Body of pancreas (tissue), 4 donors: ENCODE measurements around the gene CTSC. TPM values are rescaled to one million over a fixed set of nuclear protein-coding genes. Genes with fewer than 3 reads are reported as not detected.
"Not testable (repeated sequence)": the region's sequence is repeated elsewhere in the genome, so short reads cannot be mapped to it uniquely, and the experiment has no call there.

Experiments
- ATAC-seq: fragments of 150-250 bp; one replicate; pipeline ENCODE4 v1.9.1; 2016
- DNase-seq, 4 donors: peaks; one replicate each; pipeline ENCODE4 v3.0.0-alpha.2; 2019
- H3K27ac ChIP-seq, 4 donors: fragments of 200-600 bp; sonication (generic); 1 replicate in 3 of 4; 2 replicates in 1 of 4; pipeline versions ENCODE4 v1.5.1 to v1.6.1; 2016 to 2019; ENCODE audit warnings: mild to moderate bottlenecking in 1 of 4, mixed read lengths in 1 of 4, moderate library complexity in 1 of 4
- H3K27me3 ChIP-seq, 2 donors: fragments of 200-600 bp; sonication (generic); one replicate each; pipeline ENCODE4 v1.6.0; 2016; ENCODE audit warnings: mild to moderate bottlenecking in 1 of 2
- H3K36me3 ChIP-seq, 2 donors: fragments of 200-600 bp; sonication (generic); replicated peaks in 1 of 2; 2 replicates each; pipeline ENCODE4 v1.5.1; 2016; ENCODE audit warnings: low read depth in 2 of 2; ENCODE audit not compliant: insufficient read depth in 1 of 2
- H3K4me1 ChIP-seq: fragments of 200-600 bp; sonication (generic); one replicate; pipeline ENCODE4 v1.6.0; 2016
- H3K4me3 ChIP-seq, 2 donors: fragments of 200-600 bp; sonication (generic); 1 replicate in 1 of 2; 2 replicates in 1 of 2; pipeline ENCODE4 v1.5.1; 2016 to 2019
- H3K9me3 ChIP-seq, 3 donors: fragments of 200-600 bp; sonication (generic); 1 replicate in 2 of 3; 2 replicates in 1 of 3; pipeline ENCODE4 v1.5.1; 2016
- CTCF ChIP-seq, 7 experiments: fragments of 450-650 bp in 4 of 7; fragments of 200-600 bp in 3 of 7; sonication (generic) in 3 of 7; IDR thresholded peaks; one replicate each; pipeline ENCODE4 v1.5.1; 2016 to 2019; ENCODE audit warnings: antibody characterized with exemption in 7 of 7
- POLR2A ChIP-seq, 3 donors: fragments of 450-650 bp; IDR thresholded peaks; one replicate each; pipeline ENCODE4 v1.6.1; 2016; ENCODE audit warnings: antibody characterized with exemption in 3 of 3, mild to moderate bottlenecking in 2 of 3
- WGBS, 2 donors: methylation state at CpG; one replicate each; pipeline ENCODE4 v1.1.5; 2017; 5-methylcytosine and 5-hydroxymethylcytosine counted together
- intact Hi-C: fragments of 100-400 bp; cut with DNase I; formaldehyde crosslinking; loops from one replicate; pipeline ENCODE4 v1.15.1; 2023
- total RNA-seq, 2 donors: library from RNA; depleted of rRNA; stranded (reverse); fragments of >200 nt; gene quantifications; one replicate each; pipeline ENCODE4 v1.1.0, GENCODE V29; 2016

Gene CTSC
- total RNA-seq, 2 donors from 2014 or later = 23.4 to 37.6 TPM

DNA sequence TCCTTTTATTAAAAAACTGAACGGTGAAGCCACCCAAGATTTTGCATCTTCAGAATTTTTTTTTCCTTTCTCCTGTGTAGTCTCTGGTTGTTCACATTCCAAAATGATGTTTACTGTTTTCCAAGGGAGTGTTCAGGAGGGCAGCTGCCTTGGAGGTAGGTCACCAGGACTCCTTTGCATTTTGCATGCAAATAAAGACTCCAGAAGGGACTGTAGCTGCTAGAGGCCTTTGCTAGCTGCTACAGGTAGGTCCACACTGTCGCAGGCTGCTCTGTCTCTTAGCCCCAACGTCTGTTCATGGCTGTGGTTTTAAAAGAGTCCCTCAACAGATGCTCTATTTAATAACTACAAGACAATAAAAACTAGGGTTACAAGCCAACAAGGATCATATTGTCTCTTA lies 11.4 kb downstream of the CTSC start:
- Histone ChIP-seq H3K27ac (no peak overlapping the region), H3K4me3 (no peak overlapping the region), H3K36me3 (no peaks in the 10 kb centered on the region), H3K4me1 (no peaks in the 10 kb centered on the region), H3K27me3 (no peaks in the 10 kb centered on the region), H3K9me3 (no peaks in the 10 kb centered on the region)
- 83 to 84% methylated on average over 3 of the region's 3 CpGs for WGBS, 2 donors
- DNase-seq (no peak), ATAC-seq (no peak)
- TF ChIP-seq POLR2A (IDR thresholded peaks at IDR 0.05) = no peak
- TF ChIP-seq CTCF (IDR thresholded peaks at IDR 0.05) = no peak
- intact Hi-C loops = no loop called here

GRCh38 chr11:88324562-88325345 lies 12.8 kb downstream of the CTSC start:
- intact Hi-C loops = no loop called here
- TF ChIP-seq CTCF (IDR thresholded peaks at IDR 0.05) (no peak), POLR2A (IDR thresholded peaks at IDR 0.05) (no peak)

DNA sequence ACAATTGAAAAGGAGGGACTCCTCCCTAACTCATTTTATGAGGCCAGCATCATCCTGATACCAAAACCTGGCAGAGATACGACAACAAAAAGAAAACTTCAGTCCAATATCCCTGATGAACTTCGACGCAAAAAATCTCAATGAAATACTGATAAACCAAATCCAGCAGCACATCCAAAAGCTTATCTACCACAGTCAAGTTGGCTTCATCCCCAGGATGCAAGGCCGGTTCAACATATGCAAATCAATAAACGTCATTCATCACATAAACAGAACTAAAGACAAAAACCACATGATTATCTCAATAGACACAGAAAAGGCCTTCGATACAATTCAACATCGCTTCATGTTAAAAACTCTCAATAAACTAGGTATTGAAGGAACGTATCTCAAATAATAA lies 14.7 kb downstream of the CTSC start:
- H3K27ac ChIP-seq, H3K9me3 ChIP-seq, ATAC-seq, H3K4me3 ChIP-seq, DNase-seq, H3K4me1 ChIP-seq, H3K36me3 ChIP-seq, intact Hi-C loops, H3K27me3 ChIP-seq: not testable (repeated sequence)
- WGBS, 2 donors = 69% methylated on average over 8 of the region's 8 CpGs

More at GRCh38 chr11:88324562-88325345, 12.8 kb downstream of the CTSC start:
- Histone ChIP-seq H3K27me3 (no peaks in the 10 kb centered on the region), H3K4me3 (no peak overlapping the region), H3K27ac (no peak overlapping the region), H3K4me1 (no peaks in the 10 kb centered on the region), H3K9me3 (no peaks in the 10 kb centered on the region), H3K36me3 (no peaks in the 10 kb centered on the region)
- ATAC-seq (no peak), DNase-seq (no peak)
- WGBS, 2 donors = 86 to 90% methylated on average over 4 of the region's 4 CpGs

- H3K4me1 ChIP-seq = peaks cover 17% of the 10 kb centered on the region
- H3K36me3 ChIP-seq, H3K9me3 ChIP-seq, DNase-seq, intact Hi-C loops, H3K4me3 ChIP-seq, ATAC-seq, H3K27ac ChIP-seq, H3K27me3 ChIP-seq: not testable (repeated sequence)
Measured at GRCh38 chr11:88321412-88321811, 16.1 kb downstream of the CTSC start.

DNA sequence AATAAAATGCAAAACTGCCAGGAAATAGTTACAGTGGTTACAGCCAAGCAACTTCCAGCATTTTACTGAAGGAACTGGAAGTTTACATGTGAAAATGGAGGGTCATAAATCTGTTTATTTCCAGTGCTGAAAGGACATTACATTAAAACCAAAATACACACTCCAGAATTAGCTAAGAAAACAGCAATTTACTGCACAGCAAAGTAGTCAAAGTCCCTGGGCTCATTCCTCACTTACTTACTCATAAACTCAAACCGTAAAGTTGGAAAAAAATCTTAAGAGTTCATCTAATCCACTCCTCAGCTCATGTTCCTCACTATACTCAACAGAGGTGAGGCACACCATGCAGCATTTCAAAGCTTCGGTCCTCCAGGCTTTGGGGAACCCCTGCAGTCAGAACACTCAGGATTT lies 17.4 kb downstream of the CTSC start:
- 73 to 90% methylated on average over 2 of the region's 2 CpGs for WGBS, 2 donors

More for the DNA sequence above, 17.4 kb downstream of the CTSC start:
- no peaks in the 10 kb centered on the region for H3K27me3 ChIP-seq
- H3K4me3 ChIP-seq = no peak overlapping the region
- H3K9me3 ChIP-seq = no peaks in the 10 kb centered on the region
- no peak for ATAC-seq
- DNase-seq = no peak
- H3K36me3 ChIP-seq = no peaks in the 10 kb centered on the region
- H3K27ac ChIP-seq = no peak overlapping the region
- H3K4me1 ChIP-seq = peaks cover 17% of the 10 kb centered on the region
- TF ChIP-seq POLR2A (IDR thresholded peaks at IDR 0.05) = no peak
- TF ChIP-seq CTCF (IDR thresholded peaks at IDR 0.05) = no peak
- intact Hi-C loops = no loop called here
